Heart right ventricle (tissue), 16 donors: ENCODE results near the gene CDH15. TPM values are rescaled to one million over a fixed set of nuclear protein-coding genes. Genes with fewer than 3 reads are reported as not detected.

Experiments used
- ATAC-seq, 8 donors: fragments of 200-7000 bp; cut with Tn5 transposase; one replicate each; pipeline ENCODE4 v1.9.1; 2020; ENCODE audit warnings: mild to moderate bottlenecking in 8 of 8, moderate library complexity in 8 of 8, moderate number of reproducible peaks in 1 of 8
- DNase-seq, 2 donors: peaks; one replicate each; pipeline ENCODE4 v3.0.0-alpha.2; 2020
- H3K27ac ChIP-seq, 10 donors: fragments of 200-600 bp; sonication (generic) in 2 of 10; one replicate each; pipeline versions ENCODE4 v1.5.0 to v1.8.0; 2020 to 2022; ENCODE audit warnings: mild to moderate bottlenecking in 3 of 10
- H3K27me3 ChIP-seq, 7 donors: fragments of 200-600 bp; one replicate each; pipeline ENCODE4 v1.8.0; 2021 to 2022; ENCODE audit warnings: mild to moderate bottlenecking in 2 of 7
- H3K36me3 ChIP-seq, 9 donors: fragments of 200-600 bp; sonication (generic) in 1 of 9; one replicate each; pipeline versions ENCODE4 v1.5.0 to v1.8.0; 2020 to 2022; ENCODE audit warnings: mild to moderate bottlenecking in 2 of 9
- H3K4me1 ChIP-seq, 9 donors: fragments of 200-600 bp; sonication (generic) in 1 of 9; one replicate each; pipeline versions ENCODE4 v1.5.0 to v1.8.0; 2020 to 2022; ENCODE audit warnings: mild to moderate bottlenecking in 4 of 9
- H3K4me3 ChIP-seq, 10 donors: fragments of 200-600 bp; sonication (generic) in 2 of 10; one replicate each; pipeline versions ENCODE4 v1.5.0 to v1.8.0; 2020 to 2022; ENCODE audit warnings: mild to moderate bottlenecking in 7 of 10, moderate library complexity in 2 of 10
- H3K9me3 ChIP-seq, 11 donors: fragments of 200-600 bp in 10 of 11; sonication (generic) in 2 of 11; one replicate each; pipeline versions ENCODE4 v1.5.0 to v1.8.0; 2013 to 2022; ENCODE audit warnings: mild to moderate bottlenecking in 2 of 11, control low read depth in 1 of 11, moderate library complexity in 1 of 11
- WGBS, 2 donors: extraction: QIAGEN DNeasy Blood & Tissue Kit; methylation state at CpG; one replicate each; pipeline ENCODE4 v1.1.7; 2013; ENCODE audit warnings: inconsistent platforms in 1 of 2; 5-methylcytosine and 5-hydroxymethylcytosine counted together
- intact Hi-C, 10 donors: fragments of 100-400 bp; cut with DNase I; formaldehyde crosslinking; loops; one replicate each; pipeline versions ENCODE4 v1.11.1 to v1.14.2; 2022
- polyA plus RNA-seq, 2 donors: library from polyadenylated mRNA; stranded (reverse); fragments of 200-250 nt; gene quantifications; one replicate each; pipeline ENCODE4 v1.2.3, GENCODE V29; 2013
- total RNA-seq, 10 donors: library from RNA; stranded (reverse); fragmentation: NEBNext Ultra II Directional in 3 of 10; extraction: Animal tissue kit (Norgen Biotek cat#: 25700) in 3 of 10; gene quantifications; one replicate each; pipeline versions ENCODE4 v1.2.1 to v1.2.4, GENCODE V29; 2021 to 2023
- TF ChIP-seq, protein P1 (sequence below), 9 donors: fragments of 200-600 bp; sonication (generic) in 2 of 9; IDR thresholded peaks; one replicate each; pipeline versions ENCODE4 v1.5.0 to v1.8.0; 2021 to 2022; ENCODE audit warnings: antibody characterized with exemption in 9 of 9, mild to moderate bottlenecking in 5 of 9, moderate library complexity in 1 of 9
- donor health status: Arrhythmogenic right ventricular cardiomyopathy.
- donor health status: ischemic (EF 13 %, LVEDD 7.1; RV severe dilation, severe dysfunction).
- donor health status: healthy with polysubstance abuse.
- donor health status: DM: no; HTN: yes; CAD: no.
- donor health status: DM: no; HTN: no; CAD: no.
- donor health status: ischemic (EF 25% LVEDD 6.9; RV normal size, moderate dysfunction).
- donor health status: ischemic (EF 25% LVEDD 5.7; RV mildly dilated, moderate dysfunction).
- donor health status: healthy.
- donor health status: DM: yes; HTN: yes; CAD: no.
- donor health status: Ischemic cardiomyopathy.
- donor health status: ischemic (EF 35%, LVEDD 5.7; RV mildly dilated, moderate dysfunction).
- donor health status: nonischemic (EF 11% LVEDD 7.7; RV severe dilation, severe dysfunction).
- donor health status: DM: yes; HTN: yes; CAD: no.
- donor health status: PGD.
- donor health status: ischemic (EF 29% LVEDD 5.4; RV normal size, mild dysfunction).
- donor health status: nonischemic (EF 23%, LVEDD 6.1; RV moderate dilation, normal function).

Gene CDH15
- total and polyA plus RNA-seq, 12 donors = 0.08 to 0.45 (median 0.16) TPM; not detected in 9

DNA sequence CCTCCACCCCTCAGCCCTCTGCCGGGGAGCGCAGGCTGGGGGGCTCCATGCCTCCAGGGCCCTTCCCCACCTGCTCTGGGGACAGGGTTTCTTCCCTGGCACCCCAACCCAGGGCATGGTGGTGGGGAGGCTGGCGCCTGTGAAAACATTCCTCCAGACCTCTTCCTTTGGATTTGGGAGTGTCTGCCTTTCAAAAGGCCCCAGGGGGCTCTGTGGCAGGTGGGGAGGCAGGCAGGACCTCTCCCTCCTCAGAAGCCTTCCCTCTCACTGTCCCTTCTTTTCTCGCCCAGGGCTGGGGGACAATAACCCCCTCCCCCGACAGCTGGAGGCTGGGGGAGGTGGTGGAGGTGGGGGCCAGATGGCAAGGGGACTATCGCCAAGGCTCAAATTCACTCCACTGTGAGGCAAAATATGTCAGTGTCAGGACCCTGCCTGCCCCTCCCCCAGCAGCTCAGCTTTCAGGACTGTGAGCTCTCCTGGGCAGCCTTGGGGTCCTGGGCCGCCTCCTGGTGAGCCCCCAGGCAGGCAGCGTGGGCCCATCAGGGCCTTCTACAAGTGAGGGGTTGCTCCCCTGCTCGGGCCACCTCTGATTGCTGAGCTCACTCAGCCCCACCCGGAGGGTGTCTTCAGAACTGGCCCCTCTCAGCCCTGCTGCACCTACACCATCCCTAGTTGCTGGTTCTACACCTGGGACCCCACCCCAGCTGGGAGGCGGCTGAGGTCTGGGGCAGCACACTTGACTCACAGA, 1.8 kb downstream of the CDH15 start:
- no peaks in the 10 kb centered on the region for H3K9me3 ChIP-seq
- peaks cover 0 to 16% (median 9%) of the 10 kb centered on the region in 9 donors for H3K4me1 ChIP-seq
- intact Hi-C loops = loop anchor here in 3 of 10 donors (5.0 to 10.0 kb wide), 3 partner anchors 356 to 361 kb away; partner anchors contain the start of gene APRT (in 2 of the 3)
- no peak overlapping the region for H3K27ac ChIP-seq
- H3K4me3 ChIP-seq = no peak overlapping the region
- DNase-seq = no peak
- peaks cover 18 to 73% (median 58%) of the 10 kb centered on the region in 7 donors for H3K27me3 ChIP-seq
- no peaks in the 10 kb centered on the region for H3K36me3 ChIP-seq
- ATAC-seq = no peak
- WGBS, 2 donors = 64 to 77% methylated on average over 11 of the region's 11 CpGs
- TF ChIP-seq, protein P1, sequence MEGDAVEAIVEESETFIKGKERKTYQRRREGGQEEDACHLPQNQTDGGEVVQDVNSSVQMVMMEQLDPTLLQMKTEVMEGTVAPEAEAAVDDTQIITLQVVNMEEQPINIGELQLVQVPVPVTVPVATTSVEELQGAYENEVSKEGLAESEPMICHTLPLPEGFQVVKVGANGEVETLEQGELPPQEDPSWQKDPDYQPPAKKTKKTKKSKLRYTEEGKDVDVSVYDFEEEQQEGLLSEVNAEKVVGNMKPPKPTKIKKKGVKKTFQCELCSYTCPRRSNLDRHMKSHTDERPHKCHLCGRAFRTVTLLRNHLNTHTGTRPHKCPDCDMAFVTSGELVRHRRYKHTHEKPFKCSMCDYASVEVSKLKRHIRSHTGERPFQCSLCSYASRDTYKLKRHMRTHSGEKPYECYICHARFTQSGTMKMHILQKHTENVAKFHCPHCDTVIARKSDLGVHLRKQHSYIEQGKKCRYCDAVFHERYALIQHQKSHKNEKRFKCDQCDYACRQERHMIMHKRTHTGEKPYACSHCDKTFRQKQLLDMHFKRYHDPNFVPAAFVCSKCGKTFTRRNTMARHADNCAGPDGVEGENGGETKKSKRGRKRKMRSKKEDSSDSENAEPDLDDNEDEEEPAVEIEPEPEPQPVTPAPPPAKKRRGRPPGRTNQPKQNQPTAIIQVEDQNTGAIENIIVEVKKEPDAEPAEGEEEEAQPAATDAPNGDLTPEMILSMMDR (IDR thresholded peaks at IDR 0.05) = no peak

- Histone ChIP-seq H3K9me3 (no peaks in the 10 kb centered on the region), H3K27me3 (peaks cover 12 to 71% (median 56%) of the 10 kb centered on the region in 7 donors), H3K4me3 (no peak overlapping the region), H3K27ac (no peak overlapping the region), H3K4me1 (peaks cover 0 to 16% (median 9%) of the 10 kb centered on the region in 9 donors), H3K36me3 (no peaks in the 10 kb centered on the region)
- DNase-seq (no peak), ATAC-seq (no peak)
- TF ChIP-seq, protein P1 (IDR thresholded peaks at IDR 0.05) = no peak
- intact Hi-C loops = loop anchor here in 3 of 10 donors (5.0 to 10.0 kb wide), 3 partner anchors 357 to 362 kb away; partner anchors contain the start of gene APRT (in 2 of the 3)
- WGBS, 2 donors = 76% methylated on average over 23 of the region's 23 CpGs
Observed at GRCh38 chr16:89174055-89174827, 2.7 kb downstream of the CDH15 start.

DNA sequence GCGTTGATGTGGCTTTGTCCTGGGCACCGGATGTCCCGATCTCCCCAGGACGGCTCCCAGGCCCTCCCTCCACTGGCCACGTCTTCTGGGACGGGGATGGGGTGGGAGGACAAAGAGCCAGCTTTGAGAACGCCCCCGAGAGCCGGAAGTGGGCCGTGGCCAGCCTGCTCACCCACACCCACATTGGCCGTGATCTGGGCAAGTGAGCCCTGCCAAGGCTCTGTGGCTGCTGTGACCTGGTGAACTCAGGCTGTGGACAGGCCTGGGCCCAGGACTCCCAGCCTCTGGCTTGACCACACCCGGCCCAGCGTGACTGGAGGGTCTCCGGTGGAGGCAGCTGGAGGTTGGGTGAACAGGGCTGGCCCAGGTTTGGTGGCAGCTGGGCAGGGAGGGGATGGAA, 3.3 kb downstream of the CDH15 start:
- TF ChIP-seq, protein P1 (IDR thresholded peaks at IDR 0.05) = no peak
- intact Hi-C loops = loop anchor here in 3 of 10 donors (5.0 to 10.0 kb wide), 3 partner anchors 358 to 363 kb away; partner anchors contain the start of gene APRT (in 2 of the 3)
- Histone ChIP-seq H3K4me1 (peaks cover 0 to 16% (median 9%) of the 10 kb centered on the region in 9 donors), H3K27me3 (peaks cover 7 to 69% (median 53%) of the 10 kb centered on the region in 7 donors), H3K9me3 (no peaks in the 10 kb centered on the region), H3K36me3 (no peaks in the 10 kb centered on the region), H3K4me3 (no peak overlapping the region), H3K27ac (no peak overlapping the region)
- 76 to 84% methylated on average over 14 of the region's 14 CpGs for WGBS, 2 donors
- DNase-seq (no peak), ATAC-seq (no peak)
